ENCODE data around the gene TEX14. TPM values are rescaled to one million over a fixed set of nuclear protein-coding genes. Genes with fewer than 3 reads are reported as not detected.

The TEX14 gene
- polyA plus RNA-seq, 1 donor (not counting 4 experiments of a cell fraction or from before 2014, with no cell fraction given): 0.16 TPM

- Histone ChIP-seq H2AFZ (ENCODE audit: control insufficient read depth, low read length) (no peak overlapping the region), H3K79me2 (ENCODE audit: control insufficient read depth, insufficient read depth, low read length) (no peaks in the 10 kb centered on the region), H3K4me2 (ENCODE audit: control insufficient read depth, extremely low read depth, insufficient read depth, low read depth, low read length) (no peak overlapping the region), H3K9ac (ENCODE audit: control insufficient read depth, extremely low read depth, insufficient read depth, low read length) (no peak overlapping the region), H3K9me3 (ENCODE audit: control insufficient read depth, low read depth, low read length) (no peaks in the 10 kb centered on the region), H3K36me3 (ENCODE audit: control insufficient read depth in 2 of 2, extremely low read depth in 1 of 2, insufficient read depth in 2 of 2, low read length in 2 of 2) (no peaks in the 10 kb centered on the region), H3K27ac (ENCODE audit: control insufficient read depth, insufficient read depth, low read length) (no peak overlapping the region), H4K20me1 (ENCODE audit: control insufficient read depth, extremely low read depth, insufficient read depth, low read length) (no peaks in the 10 kb centered on the region), H3K27me3 (ENCODE audit: control insufficient read depth, extremely low read depth, insufficient read depth, low read length) (peaks cover 3% of the 10 kb centered on the region), H3K4me3 (ENCODE audit: control insufficient read depth in 2 of 3, extremely low read depth in 1 of 3, insufficient read depth in 2 of 3, low read depth in 1 of 3, low read length in 3 of 3) (no peak overlapping the region), H3K9me1 (ENCODE audit: control insufficient read depth, extremely low read depth, insufficient read depth, low read length) (no peaks in the 10 kb centered on the region), H3K4me1 (ENCODE audit: control insufficient read depth, extremely low read depth, insufficient read depth, low read length) (no peaks in the 10 kb centered on the region)
- dilution Hi-C loops (cut with MboI; ENCODE audit: extremely low pct_ligation_motif_present, low sequenced_read_pairs): no loop called here
- no peak for DNase-seq (ENCODE audit: low read depth, low spot score)
- no peak for FAIRE-seq
- no peak for TF ChIP-seq EZH2 (IDR thresholded peaks at IDR 0.05; ENCODE audit: low read length)
- no peak for TF ChIP-seq CTCF (optimal IDR thresholded peaks at IDR 0.05 in 1 of 3, IDR thresholded peaks at IDR 0.05 in 1 of 3, conservative IDR thresholded peaks at IDR 0.05 in 1 of 3; ENCODE audit: extremely low read depth in 1 of 3, insufficient read depth in 2 of 3, low read length in 3 of 3)
Observed at GRCh38 chr17:58618336-58618735, 73.5 kb downstream of the TEX14 start.

- no peak for DNase-seq (ENCODE audit: low read depth, low spot score)
- no peak for FAIRE-seq
- Histone ChIP-seq H3K27me3 (ENCODE audit: control insufficient read depth, extremely low read depth, insufficient read depth, low read length) (peaks cover 3% of the 10 kb centered on the region), H3K36me3 (ENCODE audit: control insufficient read depth in 2 of 2, extremely low read depth in 1 of 2, insufficient read depth in 2 of 2, low read length in 2 of 2) (no peaks in the 10 kb centered on the region), H3K4me1 (ENCODE audit: control insufficient read depth, extremely low read depth, insufficient read depth, low read length) (no peaks in the 10 kb centered on the region), H3K9ac (ENCODE audit: control insufficient read depth, extremely low read depth, insufficient read depth, low read length) (no peak overlapping the region), H3K9me3 (ENCODE audit: control insufficient read depth, low read depth, low read length) (no peaks in the 10 kb centered on the region), H4K20me1 (ENCODE audit: control insufficient read depth, extremely low read depth, insufficient read depth, low read length) (no peaks in the 10 kb centered on the region), H3K9me1 (ENCODE audit: control insufficient read depth, extremely low read depth, insufficient read depth, low read length) (no peaks in the 10 kb centered on the region), H2AFZ (ENCODE audit: control insufficient read depth, low read length) (no peak overlapping the region), H3K4me3 (ENCODE audit: control insufficient read depth in 2 of 3, extremely low read depth in 1 of 3, insufficient read depth in 2 of 3, low read depth in 1 of 3, low read length in 3 of 3) (no peak overlapping the region), H3K27ac (ENCODE audit: control insufficient read depth, insufficient read depth, low read length) (no peak overlapping the region), H3K79me2 (ENCODE audit: control insufficient read depth, insufficient read depth, low read length) (no peaks in the 10 kb centered on the region), H3K4me2 (ENCODE audit: control insufficient read depth, extremely low read depth, insufficient read depth, low read depth, low read length) (no peak overlapping the region)
- no peak for TF ChIP-seq EZH2 (IDR thresholded peaks at IDR 0.05; ENCODE audit: low read length)
- no peak for TF ChIP-seq CTCF (optimal IDR thresholded peaks at IDR 0.05 in 1 of 3, IDR thresholded peaks at IDR 0.05 in 1 of 3, conservative IDR thresholded peaks at IDR 0.05 in 1 of 3; ENCODE audit: extremely low read depth in 1 of 3, insufficient read depth in 2 of 3, low read length in 3 of 3)
- dilution Hi-C loops (cut with MboI; ENCODE audit: extremely low pct_ligation_motif_present, low sequenced_read_pairs): no loop called here
Observed at GRCh38 chr17:58617563-58617962, 74.3 kb downstream of the TEX14 start.

All from keratinocyte (primary cell).